ENCODE measurements around the gene NWD2. TPM values are rescaled to one million over a fixed set of nuclear protein-coding genes. Genes with fewer than 3 reads are reported as not detected.

Gene NWD2
- total RNA-seq, 1 experiment from 2014 or later: under 0.01 TPM

DNA sequence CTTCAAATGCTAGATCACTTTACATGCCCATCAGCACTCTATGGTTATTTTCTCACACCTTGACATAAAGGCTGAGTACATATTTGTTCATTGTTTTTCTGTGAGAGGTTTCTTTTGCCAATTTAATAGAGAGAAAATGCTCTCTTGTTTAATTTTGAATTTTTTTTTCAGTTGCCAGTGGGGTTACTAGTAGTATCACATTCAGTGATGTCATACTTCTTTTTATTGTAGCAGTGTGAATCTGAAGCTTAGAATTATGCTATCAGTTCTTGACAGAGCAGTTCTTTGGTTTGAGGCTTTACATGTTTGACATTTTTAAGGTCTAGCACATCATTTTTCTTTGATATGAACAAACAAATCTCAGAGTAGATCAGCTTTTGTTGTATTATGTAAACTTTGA, 185.4 kb downstream of the NWD2 start:
- intact Hi-C loops (cut with micrococcal nuclease): loop anchor here (5.0 kb wide), 1 partner anchor 372 kb away; no protein-coding TSS in a partner anchor
- no peaks in the 10 kb centered on the region for H3K4me1 ChIP-seq (ENCODE audit: insufficient read depth, low read length)
- H2AFZ ChIP-seq (ENCODE audit: low read length): no peak overlapping the region
- no peaks in the 10 kb centered on the region for H3K79me2 ChIP-seq (ENCODE audit: low read length)
- no peaks in the 10 kb centered on the region for H3K36me3 ChIP-seq (ENCODE audit: low read depth, low read length)
- H3K4me3 ChIP-seq (ENCODE audit: low read length): no peak overlapping the region
- TF ChIP-seq EZH2 (IDR thresholded peaks at IDR 0.05; ENCODE audit: low read length, unreplicated experiment) (no peak), CTCF (conservative IDR thresholded peaks at IDR 0.05; ENCODE audit: low read depth, low read length) (no peak), EZH2phosphoT487 (IDR thresholded peaks at IDR 0.05; ENCODE audit: borderline replicate concordance, low read length) (no peak)
- H3K9ac ChIP-seq (ENCODE audit: low read length): no peak overlapping the region
- no peaks in the 10 kb centered on the region for H3F3A ChIP-seq (ENCODE audit: low read length, unreplicated experiment)
- no peaks in the 10 kb centered on the region for H3K9me3 ChIP-seq (ENCODE audit: low read length)
- DNase-seq: no peak
- H3K27ac ChIP-seq (ENCODE audit: low read length): no peak overlapping the region
- no peak for ATAC-seq
- ChIA-PET CTCF (no interaction called here), POLR2A (ENCODE audit: unreplicated experiment) (no interaction called here)
- H3K27me3 ChIP-seq (ENCODE audit: low read length): no peaks in the 10 kb centered on the region
- BruUV-seq (replicated peaks): no TSS peak
- no peaks in the 10 kb centered on the region for H3K9me2 ChIP-seq (replicated peaks; ENCODE audit: low read length)
- no peak overlapping the region for H3K4me2 ChIP-seq (ENCODE audit: low read length)
- H4K20me1 ChIP-seq (ENCODE audit: low read length): no peaks in the 10 kb centered on the region

DNA sequence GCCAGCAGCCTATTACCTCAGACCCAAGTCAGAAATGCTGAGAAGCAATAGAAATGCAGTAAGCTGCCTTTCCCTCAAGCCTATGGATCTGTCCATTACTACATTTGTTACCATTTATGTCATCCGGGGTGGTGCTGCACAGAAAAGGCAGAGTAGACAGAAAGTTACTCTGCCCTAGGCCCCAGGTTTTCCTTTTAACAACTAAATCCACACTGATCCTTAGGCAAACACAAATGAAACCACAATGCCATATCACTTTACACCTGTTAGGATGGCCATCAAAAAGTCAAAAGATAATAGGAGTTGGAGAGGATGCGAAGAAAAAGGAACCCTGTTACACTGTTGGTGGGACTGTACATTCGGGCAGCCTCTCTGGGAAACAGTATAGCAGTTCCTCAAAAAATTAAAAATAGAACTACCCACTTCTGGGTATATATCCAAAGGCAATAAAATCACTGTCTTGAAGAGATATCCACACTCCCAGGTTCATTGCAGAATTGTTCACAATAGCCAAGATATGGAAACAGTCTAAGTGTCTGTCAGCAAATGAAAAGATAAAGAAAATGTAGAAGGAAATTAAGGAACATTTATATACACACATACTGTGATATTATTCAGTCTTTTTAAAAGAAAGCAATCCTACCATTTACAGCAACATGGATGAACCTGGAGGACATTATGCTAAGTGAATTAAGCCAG, 186.3 kb downstream of the NWD2 start:
- no peak overlapping the region for H3K9ac ChIP-seq (ENCODE audit: low read length)
- no peak overlapping the region for H3K4me2 ChIP-seq (ENCODE audit: low read length)
- no peak for DNase-seq
- H3K27me3 ChIP-seq (ENCODE audit: low read length): no peaks in the 10 kb centered on the region
- H3K79me2 ChIP-seq (ENCODE audit: low read length): no peaks in the 10 kb centered on the region
- POLR2A ChIA-PET (ENCODE audit: unreplicated experiment): no interaction called here
- no peak overlapping the region for H3K27ac ChIP-seq (ENCODE audit: low read length)
- no peaks in the 10 kb centered on the region for H3K9me2 ChIP-seq (replicated peaks; ENCODE audit: low read length)
- intact Hi-C loops (cut with micrococcal nuclease): loop anchor here (5.0 kb wide), 1 partner anchor 371 kb away; no protein-coding TSS in a partner anchor
- H4K20me1 ChIP-seq (ENCODE audit: low read length): no peaks in the 10 kb centered on the region
- no peak for TF ChIP-seq EZH2phosphoT487 (IDR thresholded peaks at IDR 0.05; ENCODE audit: borderline replicate concordance, low read length)
- no peak for TF ChIP-seq EZH2 (IDR thresholded peaks at IDR 0.05; ENCODE audit: low read length, unreplicated experiment)
- no peak for TF ChIP-seq CTCF (conservative IDR thresholded peaks at IDR 0.05; ENCODE audit: low read depth, low read length)
- ATAC-seq: no peak
- H3K4me3 ChIP-seq (ENCODE audit: low read length): no peak overlapping the region
- no TSS peak for BruUV-seq (replicated peaks)
- no peaks in the 10 kb centered on the region for H3K36me3 ChIP-seq (ENCODE audit: low read depth, low read length)
- no peaks in the 10 kb centered on the region for H3K9me3 ChIP-seq (ENCODE audit: low read length)
- no peaks in the 10 kb centered on the region for H3K4me1 ChIP-seq (ENCODE audit: insufficient read depth, low read length)
- H3F3A ChIP-seq (ENCODE audit: low read length, unreplicated experiment): no peaks in the 10 kb centered on the region
- CTCF ChIA-PET: no interaction called here
- H2AFZ ChIP-seq (ENCODE audit: low read length): no peak overlapping the region

GRCh38 chr4:37431417-37431743, 186.8 kb downstream of the NWD2 start:
- no peak for TF ChIP-seq EZH2 (IDR thresholded peaks at IDR 0.05; ENCODE audit: low read length, unreplicated experiment)
- no peak for TF ChIP-seq CTCF (conservative IDR thresholded peaks at IDR 0.05; ENCODE audit: low read depth, low read length)
- TF ChIP-seq EZH2phosphoT487 (IDR thresholded peaks at IDR 0.05; ENCODE audit: borderline replicate concordance, low read length): no peak
- Histone ChIP-seq H3K27me3 (ENCODE audit: low read length) (no peaks in the 10 kb centered on the region), H3F3A (ENCODE audit: low read length, unreplicated experiment) (no peaks in the 10 kb centered on the region), H3K27ac (ENCODE audit: low read length) (no peak overlapping the region), H3K9me2 (replicated peaks; ENCODE audit: low read length) (no peaks in the 10 kb centered on the region), H3K4me1 (ENCODE audit: insufficient read depth, low read length) (no peaks in the 10 kb centered on the region), H3K79me2 (ENCODE audit: low read length) (no peaks in the 10 kb centered on the region), H3K9ac (ENCODE audit: low read length) (no peak overlapping the region), H3K9me3 (ENCODE audit: low read length) (no peaks in the 10 kb centered on the region), H4K20me1 (ENCODE audit: low read length) (no peaks in the 10 kb centered on the region), H2AFZ (ENCODE audit: low read length) (no peak overlapping the region), H3K4me3 (ENCODE audit: low read length) (no peak overlapping the region), H3K4me2 (ENCODE audit: low read length) (no peak overlapping the region), H3K36me3 (ENCODE audit: low read depth, low read length) (no peaks in the 10 kb centered on the region)
- no peak for ATAC-seq
- BruUV-seq (replicated peaks): no TSS peak
- CTCF ChIA-PET: no interaction called here
- intact Hi-C loops (cut with micrococcal nuclease): loop anchor here (5.0 kb wide), 1 partner anchor 371 kb away; no protein-coding TSS in a partner anchor
- POLR2A ChIA-PET (ENCODE audit: unreplicated experiment): no interaction called here
- DNase-seq: no peak
